Prostate gland (tissue), 2 donors: Measurements from ENCODE around the gene SIGLEC14.

Experiments
- POLR2A ChIP-seq: fragments of 450-650 bp; IDR thresholded peaks from one replicate; pipeline ENCODE4 v1.6.1; 2016; ENCODE audit warnings: antibody characterized with exemption, mild to moderate bottlenecking
- POLR2AphosphoS5 ChIP-seq: sonication (generic); formaldehyde crosslinking; IDR thresholded peaks from one replicate; pipeline ENCODE4 v1.6.1; 2017; ENCODE audit warnings: antibody characterized with exemption
- TF ChIP-seq, protein P1 (sequence below), 4 experiments: fragments of 200-600 bp in 2 of 4; fragments of 450-650 bp in 2 of 4; sonication (generic) in 2 of 4; IDR thresholded peaks; 1 replicate in 3 of 4; 2 replicates in 1 of 4; pipeline ENCODE4 v1.5.1; 2016 to 2019; ENCODE audit warnings: antibody characterized with exemption in 4 of 4, mild to moderate bottlenecking in 2 of 4, moderate library complexity in 2 of 4

DNA sequence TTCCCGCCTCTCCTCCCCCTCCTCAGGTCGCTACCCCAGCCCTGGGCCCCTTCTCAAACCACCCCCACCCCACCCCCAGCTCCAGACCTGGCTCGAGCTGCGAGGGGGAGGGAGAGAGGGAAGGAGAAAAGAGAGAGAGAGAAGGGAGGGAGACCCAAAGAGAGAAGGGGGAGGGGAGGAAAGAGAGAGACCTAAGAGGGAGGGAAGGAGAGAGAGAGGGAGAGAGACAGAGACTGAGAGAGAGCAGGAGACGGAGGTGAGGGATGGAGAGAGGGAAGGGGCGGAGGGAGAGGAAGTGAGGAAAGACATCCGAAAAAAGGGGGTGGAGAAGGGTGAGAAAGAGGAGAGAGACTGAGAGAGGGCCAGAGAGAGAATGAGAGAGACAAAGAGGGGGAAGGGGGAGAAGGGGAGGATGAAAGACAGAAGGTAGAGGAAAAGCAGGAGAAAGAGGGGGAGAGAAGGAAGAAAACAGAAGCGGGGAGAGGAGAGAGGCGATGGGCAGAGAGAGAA lies 44.5 kb upstream of the SIGLEC14 start:
- TF ChIP-seq POLR2AphosphoS5 (no peak), POLR2A (no peak)
- TF ChIP-seq, protein P1, sequence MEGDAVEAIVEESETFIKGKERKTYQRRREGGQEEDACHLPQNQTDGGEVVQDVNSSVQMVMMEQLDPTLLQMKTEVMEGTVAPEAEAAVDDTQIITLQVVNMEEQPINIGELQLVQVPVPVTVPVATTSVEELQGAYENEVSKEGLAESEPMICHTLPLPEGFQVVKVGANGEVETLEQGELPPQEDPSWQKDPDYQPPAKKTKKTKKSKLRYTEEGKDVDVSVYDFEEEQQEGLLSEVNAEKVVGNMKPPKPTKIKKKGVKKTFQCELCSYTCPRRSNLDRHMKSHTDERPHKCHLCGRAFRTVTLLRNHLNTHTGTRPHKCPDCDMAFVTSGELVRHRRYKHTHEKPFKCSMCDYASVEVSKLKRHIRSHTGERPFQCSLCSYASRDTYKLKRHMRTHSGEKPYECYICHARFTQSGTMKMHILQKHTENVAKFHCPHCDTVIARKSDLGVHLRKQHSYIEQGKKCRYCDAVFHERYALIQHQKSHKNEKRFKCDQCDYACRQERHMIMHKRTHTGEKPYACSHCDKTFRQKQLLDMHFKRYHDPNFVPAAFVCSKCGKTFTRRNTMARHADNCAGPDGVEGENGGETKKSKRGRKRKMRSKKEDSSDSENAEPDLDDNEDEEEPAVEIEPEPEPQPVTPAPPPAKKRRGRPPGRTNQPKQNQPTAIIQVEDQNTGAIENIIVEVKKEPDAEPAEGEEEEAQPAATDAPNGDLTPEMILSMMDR (IDR thresholded peaks at IDR 0.05), result no peak
